ENCODE results near the gene MCAM. TPM values are rescaled to one million over a fixed set of nuclear protein-coding genes. Genes with fewer than 3 reads are reported as not detected.

Gene MCAM
- total RNA-seq, 1 experiment from 2014 or later: 26.4 TPM

- TF ChIP-seq AR (CRISPR knock-in tag; IDR thresholded peaks at IDR 0.05) (no peak), ATF2 (CRISPR knock-in tag; IDR thresholded peaks at IDR 0.05; ENCODE audit: borderline replicate concordance, low read depth) (no peak), ZNF219 (CRISPR knock-in tag; IDR thresholded peaks at IDR 0.05; ENCODE audit: borderline replicate concordance) (no peak), ETV6 (CRISPR knock-in tag; IDR thresholded peaks at IDR 0.05) (no peak)
Observed at GRCh38 chr11:119329320-119329719, 12.4 kb upstream of the MCAM start (continued).

- H3K4me3 Mint-ChIP-seq: no peak overlapping the region
- no peak overlapping the region for H3K27ac Mint-ChIP-seq
- ATAC-seq (no peak), DNase-seq (ENCODE audit: low spot score) (peak; percentile 1)
- peaks cover 26% of the 10 kb centered on the region for H3K4me1 Mint-ChIP-seq
- H3K9me3 Mint-ChIP-seq: no peaks in the 10 kb centered on the region
- H3K36me3 Mint-ChIP-seq: no peaks in the 10 kb centered on the region
- ChIA-PET CTCF (interaction anchor here (0.6 to 13.7 kb wide), 27 partner anchors 8 to 405 kb away, joined by 3 to 387 read pairs (median 3); partner anchors contain the start of genes ABCG4, C1QTNF5, CBL and HINFP), POLR2A (interaction anchor here (1.6 kb wide), 1 partner anchor 14 kb away, joined by 9 read pairs; no protein-coding TSS in a partner anchor)
- H3K27me3 Mint-ChIP-seq (ENCODE audit: low read depth): no peaks in the 10 kb centered on the region
- no peak for TF ChIP-seq NFATC4 (CRISPR knock-in tag; IDR thresholded peaks at IDR 0.05)
- TF ChIP-seq ATF1 (CRISPR knock-in tag; IDR thresholded peaks at IDR 0.05): no peak
- no peak for TF ChIP-seq ZNF317 (CRISPR knock-in tag; IDR thresholded peaks at IDR 0.05; ENCODE audit: borderline replicate concordance, low read depth)
- no peak for TF ChIP-seq TCF7 (CRISPR knock-in tag; IDR thresholded peaks at IDR 0.05; ENCODE audit: low read depth)
- no peak for TF ChIP-seq SMAD3 (CRISPR knock-in tag; IDR thresholded peaks at IDR 0.05; ENCODE audit: borderline replicate concordance)
- no peak for TF ChIP-seq FOXK1 (CRISPR knock-in tag; IDR thresholded peaks at IDR 0.05)
- TF ChIP-seq CREM (CRISPR knock-in tag; IDR thresholded peaks at IDR 0.05): no peak
- TF ChIP-seq ZBTB21 (CRISPR knock-in tag; IDR thresholded peaks at IDR 0.05; ENCODE audit: borderline replicate concordance): no peak
- no peak for TF ChIP-seq NFYB (CRISPR knock-in tag; conservative IDR thresholded peaks at IDR 0.05; ENCODE audit: low read depth)
- no peak for TF ChIP-seq HMGXB4 (CRISPR knock-in tag; IDR thresholded peaks at IDR 0.05)
- TF ChIP-seq GABPB1 (CRISPR knock-in tag; IDR thresholded peaks at IDR 0.05): no peak
- TF ChIP-seq FOXJ3 (CRISPR knock-in tag; IDR thresholded peaks at IDR 0.05; ENCODE audit: borderline replicate concordance): no peak
- no peak for TF ChIP-seq MAX (CRISPR knock-in tag; IDR thresholded peaks at IDR 0.05)
- no peak for TF ChIP-seq GTF2I (CRISPR knock-in tag; conservative IDR thresholded peaks at IDR 0.05)
- TF ChIP-seq ETV6 (CRISPR knock-in tag; IDR thresholded peaks at IDR 0.05): no peak
- no peak for TF ChIP-seq ATF2 (CRISPR knock-in tag; IDR thresholded peaks at IDR 0.05; ENCODE audit: borderline replicate concordance, low read depth)
- no peak for TF ChIP-seq NR3C1 (CRISPR knock-in tag; conservative IDR thresholded peaks at IDR 0.05; ENCODE audit: low read depth)
- no peak for TF ChIP-seq ZNF263 (CRISPR knock-in tag; IDR thresholded peaks at IDR 0.05; ENCODE audit: low read depth)
- no peak for TF ChIP-seq CTCF (IDR thresholded peaks at IDR 0.05)
Observed at GRCh38 chr11:119324189-119324588, 7.3 kb upstream of the MCAM start.

All from WTC11 (cell line).